Measurements from ENCODE around the gene NUMBL. TPM values are rescaled to one million over a fixed set of nuclear protein-coding genes. Genes with fewer than 3 reads are reported as not detected.
A peak's percentile ranks its signal among the peaks of the same experiment; 100 is the strongest.
"Not testable (repeated sequence)": the region's sequence is repeated elsewhere in the genome, so short reads cannot be mapped to it uniquely, and the experiment has no call there.

Gene NUMBL
- polyA plus RNA-seq, 1 experiment = 29.4 TPM

DNA sequence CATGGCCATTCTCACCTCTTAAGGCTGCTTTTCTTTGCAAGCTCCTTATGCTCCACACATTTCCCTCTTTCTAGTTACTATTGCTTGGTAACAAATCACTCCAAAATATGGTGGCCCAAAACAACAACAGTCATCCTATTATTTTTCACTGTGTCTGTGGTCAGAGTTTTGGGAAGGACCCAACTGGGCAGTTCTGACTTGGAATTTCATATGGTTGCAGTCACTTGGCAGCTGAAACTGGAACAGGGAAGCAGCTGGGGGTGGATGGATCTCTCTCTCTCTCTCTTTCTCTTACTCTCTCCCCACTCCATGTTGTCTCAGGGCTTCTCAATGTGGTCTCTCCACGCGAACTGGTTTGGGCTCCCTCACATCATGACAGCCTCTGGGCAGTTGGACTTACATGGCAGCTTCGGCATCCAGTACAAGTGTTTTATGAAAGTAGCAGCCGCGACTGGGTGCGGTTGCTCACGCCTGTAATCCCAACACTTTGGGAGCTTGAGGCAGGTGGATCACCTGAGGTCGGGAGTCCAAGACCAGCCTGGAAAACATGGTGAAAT is 39.6 kb downstream of the NUMBL start:
- peak overlapping the region; percentile 47 for H3K27ac ChIP-seq (ENCODE audit: low read depth, low read length)
- CTCF ChIA-PET = interaction anchor here (0.9 to 1.3 kb wide), 3 partner anchors 12 to 17 kb away, joined by 4 read pairs; no protein-coding TSS in a partner anchor
- POLR2A ChIA-PET = interaction anchor here (1.1 kb wide), 1 partner anchor 12 kb away, joined by 5 read pairs; no protein-coding TSS in a partner anchor

DNA sequence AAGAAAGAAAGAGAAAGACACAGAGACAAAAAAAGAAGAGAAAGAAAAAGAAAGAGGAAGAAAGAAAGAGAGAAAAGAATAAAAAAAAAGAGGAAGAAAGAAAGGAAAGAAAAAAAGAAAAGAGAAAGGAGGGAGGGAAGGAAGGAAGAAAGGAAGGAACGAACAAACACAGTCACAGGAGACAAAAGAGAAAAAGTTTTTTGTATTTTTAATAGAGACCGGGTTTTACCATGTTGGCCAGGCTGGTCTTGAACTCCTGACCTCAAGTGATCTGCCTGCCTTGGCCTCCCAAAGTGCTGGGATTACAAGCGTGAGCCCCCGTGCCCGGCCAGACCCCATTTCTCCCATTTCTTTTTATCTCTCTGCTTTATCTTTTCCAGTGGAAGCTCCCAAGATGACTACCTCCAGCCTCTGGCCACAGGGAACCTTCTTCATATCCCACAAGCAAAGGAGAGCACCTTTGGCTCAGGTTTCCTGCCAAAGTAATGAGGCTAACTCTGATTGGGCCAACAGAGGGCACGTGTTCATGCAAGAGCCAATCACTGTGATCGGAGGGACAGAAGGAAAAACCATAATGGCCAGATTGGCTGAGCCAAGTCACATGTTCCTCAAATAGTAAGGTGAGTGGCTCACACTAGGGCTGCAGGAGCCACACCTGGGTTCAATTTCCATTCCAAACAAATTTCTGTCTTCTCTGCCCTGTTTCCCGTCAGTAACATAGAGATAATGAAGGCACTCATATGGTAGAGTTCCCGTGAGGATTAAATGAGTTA is 40.4 kb downstream of the NUMBL start:
- not testable (repeated sequence) for H3K27ac ChIP-seq (ENCODE audit: low read depth, low read length); H3K4me3 ChIP-seq (ENCODE audit: low read depth, low read length); H3K9me3 ChIP-seq (ENCODE audit: control insufficient read depth, insufficient read depth, low read length); DNase-seq (ENCODE audit: low read depth, low spot score); H3K27me3 ChIP-seq (ENCODE audit: control insufficient read depth, insufficient read depth, low read length)
- POLR2A ChIA-PET = interaction anchor here (1.1 kb wide), 1 partner anchor 13 kb away, joined by 5 read pairs; no protein-coding TSS in a partner anchor
- CTCF ChIA-PET = interaction anchor here (0.9 to 1.3 kb wide), 3 partner anchors 13 to 16 kb away, joined by 4 read pairs; no protein-coding TSS in a partner anchor

More for the DNA sequence above, 39.6 kb downstream of the NUMBL start:
- Histone ChIP-seq H3K9me3 (ENCODE audit: control insufficient read depth, insufficient read depth, low read length) (no peaks in the 10 kb centered on the region; the same call in 1 of the 2 replicates), H3K4me3 (ENCODE audit: low read depth, low read length) (no peak overlapping the region), H3K27me3 (ENCODE audit: control insufficient read depth, insufficient read depth, low read length) (no peaks in the 10 kb centered on the region)
- DNase-seq (ENCODE audit: low read depth, low spot score) = peak; percentile 36
- TF ChIP-seq, protein P1, sequence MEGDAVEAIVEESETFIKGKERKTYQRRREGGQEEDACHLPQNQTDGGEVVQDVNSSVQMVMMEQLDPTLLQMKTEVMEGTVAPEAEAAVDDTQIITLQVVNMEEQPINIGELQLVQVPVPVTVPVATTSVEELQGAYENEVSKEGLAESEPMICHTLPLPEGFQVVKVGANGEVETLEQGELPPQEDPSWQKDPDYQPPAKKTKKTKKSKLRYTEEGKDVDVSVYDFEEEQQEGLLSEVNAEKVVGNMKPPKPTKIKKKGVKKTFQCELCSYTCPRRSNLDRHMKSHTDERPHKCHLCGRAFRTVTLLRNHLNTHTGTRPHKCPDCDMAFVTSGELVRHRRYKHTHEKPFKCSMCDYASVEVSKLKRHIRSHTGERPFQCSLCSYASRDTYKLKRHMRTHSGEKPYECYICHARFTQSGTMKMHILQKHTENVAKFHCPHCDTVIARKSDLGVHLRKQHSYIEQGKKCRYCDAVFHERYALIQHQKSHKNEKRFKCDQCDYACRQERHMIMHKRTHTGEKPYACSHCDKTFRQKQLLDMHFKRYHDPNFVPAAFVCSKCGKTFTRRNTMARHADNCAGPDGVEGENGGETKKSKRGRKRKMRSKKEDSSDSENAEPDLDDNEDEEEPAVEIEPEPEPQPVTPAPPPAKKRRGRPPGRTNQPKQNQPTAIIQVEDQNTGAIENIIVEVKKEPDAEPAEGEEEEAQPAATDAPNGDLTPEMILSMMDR (IDR thresholded peaks at IDR 0.05; ENCODE audit: low read depth, low read length) = no peak

DNA sequence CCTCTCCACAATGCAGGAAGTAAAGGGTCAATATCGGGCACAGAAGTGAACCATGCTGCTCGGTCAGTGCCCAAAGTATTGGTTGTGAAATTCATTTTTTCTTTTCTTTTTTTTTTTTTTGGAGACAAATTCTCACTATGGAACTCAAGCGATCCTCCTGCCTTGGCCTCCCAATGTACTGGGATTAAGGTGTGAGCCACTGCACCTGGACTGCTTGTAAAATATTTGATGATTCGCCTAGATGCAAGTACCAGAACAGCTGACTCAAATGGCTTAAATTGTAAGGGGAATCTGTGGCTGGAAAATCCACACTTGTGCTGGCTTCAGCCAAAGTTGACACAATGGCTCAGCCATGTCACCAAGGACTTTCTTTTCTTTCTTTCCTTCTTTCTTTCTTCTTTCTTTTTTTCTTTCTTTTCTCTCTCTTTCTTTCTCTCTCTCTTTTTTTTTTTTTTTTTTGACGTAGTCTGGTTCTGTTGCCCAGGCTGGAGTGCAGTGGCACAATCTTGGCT is 43.7 kb downstream of the NUMBL start:
- POLR2A ChIA-PET = interaction anchor here (0.7 to 2.2 kb wide), 8 partner anchors 11 to 727 kb away, joined by 3 to 38 read pairs (median 6); partner anchors contain the start of gene EGLN2
- TF ChIP-seq, protein P1 (IDR thresholded peaks at IDR 0.05; ENCODE audit: low read depth, low read length) = no peak
- CTCF ChIA-PET = interaction anchor here (0.6 to 5.0 kb wide), 5 partner anchors 8 to 497 kb away, joined by 3 to 101 read pairs (median 4); no protein-coding TSS in a partner anchor
- Histone ChIP-seq H3K4me3 (ENCODE audit: low read depth, low read length) (no peak overlapping the region), H3K27me3 (ENCODE audit: control insufficient read depth, insufficient read depth, low read length) (no peaks in the 10 kb centered on the region), H3K9me3 (ENCODE audit: control insufficient read depth, insufficient read depth, low read length) (no peaks in the 10 kb centered on the region; the same call in 1 of the 2 replicates), H3K27ac (ENCODE audit: low read depth, low read length) (peak overlapping the region; percentile 82)
- DNase-seq (ENCODE audit: low read depth, low spot score) = no peak

DNA sequence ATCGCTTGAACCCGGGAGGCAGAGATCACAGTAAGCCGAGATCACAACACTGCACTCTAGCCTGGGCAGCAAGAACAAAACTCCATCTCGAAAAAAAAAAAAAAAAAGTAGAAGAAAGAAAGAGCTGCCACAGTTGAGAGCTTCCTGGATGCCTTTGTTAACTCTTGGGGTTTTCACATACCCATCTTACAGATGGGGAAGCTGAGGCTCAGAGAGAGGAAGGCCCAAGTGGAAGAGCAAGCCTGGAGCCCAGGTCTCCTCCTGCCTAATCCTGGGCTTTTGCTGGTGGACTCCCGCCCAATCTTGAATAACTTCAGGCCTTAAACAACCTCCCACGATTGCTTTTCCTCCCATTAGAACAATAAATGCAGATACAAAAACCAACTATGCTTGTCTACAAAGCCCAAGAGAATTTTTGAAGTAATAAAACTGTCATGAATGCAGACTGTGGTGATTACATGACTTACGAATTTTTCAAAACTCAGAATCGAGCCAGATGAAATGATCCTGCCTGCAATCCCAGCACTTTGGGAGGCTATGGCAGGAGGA is 47.6 kb downstream of the NUMBL start:
- Histone ChIP-seq H3K4me3 (ENCODE audit: low read depth, low read length) (no peak overlapping the region), H3K27ac (ENCODE audit: low read depth, low read length) (no peak overlapping the region), H3K27me3 (ENCODE audit: control insufficient read depth, insufficient read depth, low read length) (no peaks in the 10 kb centered on the region), H3K9me3 (ENCODE audit: control insufficient read depth, insufficient read depth, low read length) (no peaks in the 10 kb centered on the region)
- TF ChIP-seq, protein P1 (IDR thresholded peaks at IDR 0.05; ENCODE audit: low read depth, low read length) = no peak
- no peak for DNase-seq (ENCODE audit: low read depth, low spot score)
- ChIA-PET CTCF (interaction anchor here (5.0 kb wide), 1 partner anchor 8 kb away, joined by 101 read pairs; no protein-coding TSS in a partner anchor), POLR2A (no interaction called here)

DNA sequence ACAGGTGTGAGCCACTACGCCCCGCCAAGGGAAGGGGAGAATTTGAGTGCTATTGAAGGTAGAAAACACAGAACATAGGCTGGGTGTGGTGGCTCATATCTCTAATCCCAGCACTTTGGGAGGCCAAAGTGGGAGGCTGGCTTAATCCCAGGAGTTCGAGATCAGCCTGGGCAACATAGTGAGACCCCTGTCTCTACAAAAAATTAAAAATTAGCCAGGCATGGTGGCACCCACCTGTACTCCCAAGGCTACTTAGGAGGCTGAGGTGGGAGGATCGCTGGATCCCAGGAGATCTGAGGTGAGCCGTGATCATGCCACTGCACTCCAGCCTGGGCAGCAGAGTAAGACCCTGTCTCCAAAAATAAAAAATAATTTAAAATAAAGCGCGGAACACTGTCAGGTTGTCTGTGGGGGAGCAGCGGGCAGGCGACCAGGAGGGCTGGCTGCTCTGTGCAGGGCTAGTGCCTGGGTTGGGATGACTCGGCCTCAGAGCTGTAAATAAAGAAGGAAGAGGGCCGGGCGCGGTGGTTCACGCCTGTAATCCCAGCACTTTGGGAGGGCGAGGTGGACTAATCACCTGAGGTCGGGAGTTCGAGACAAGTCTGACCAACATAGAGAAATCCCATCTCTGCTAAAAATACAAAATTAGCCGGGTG is 48.3 kb downstream of the NUMBL start:
- Histone ChIP-seq H3K27ac (ENCODE audit: low read depth, low read length) (no peak overlapping the region), H3K4me3 (ENCODE audit: low read depth, low read length) (no peak overlapping the region), H3K27me3 (ENCODE audit: control insufficient read depth, insufficient read depth, low read length) (no peaks in the 10 kb centered on the region), H3K9me3 (ENCODE audit: control insufficient read depth, insufficient read depth, low read length) (no peaks in the 10 kb centered on the region)
- ChIA-PET CTCF (interaction anchor here (5.0 kb wide), 1 partner anchor 8 kb away, joined by 101 read pairs; no protein-coding TSS in a partner anchor), POLR2A (no interaction called here)
- DNase-seq (ENCODE audit: low read depth, low spot score) = no peak
- TF ChIP-seq, protein P1 (IDR thresholded peaks at IDR 0.05; ENCODE audit: low read depth, low read length) = no peak

Measured in AG04450 (cell line).